GM23248 (cell line): ENCODE measurements around the gene ENOX1. TPM values are rescaled to one million over a fixed set of nuclear protein-coding genes. Genes with fewer than 3 reads are reported as not detected.

Experiments used
- DNase-seq: peaks from one replicate; pipeline ENCODE4 v3.0.0-alpha.2; 2015
- H2AFZ ChIP-seq: fragments of 200-600 bp; sonication (generic); 2 replicates; pipeline ENCODE4 v1.6.1; 2016; ENCODE audit warnings: antibody characterized with exemption
- H3F3A ChIP-seq: fragments of 200-600 bp; sonication (generic); 2 replicates; pipeline ENCODE4 v1.6.1; 2016; ENCODE audit warnings: mild to moderate bottlenecking, antibody characterized with exemption, mixed run types; ENCODE audit not compliant: insufficient read depth
- H3K27ac ChIP-seq: fragments of 200-600 bp; sonication (generic); 2 replicates; pipeline ENCODE4 v1.5.1; 2016; ENCODE audit warnings: mild to moderate bottlenecking
- H3K27me3 ChIP-seq: fragments of 200-600 bp; sonication (generic); replicated peaks from 2 replicates; pipeline ENCODE4 v1.6.1; 2016; ENCODE audit warnings: mild to moderate bottlenecking; ENCODE audit not compliant: insufficient read depth
- H3K36me3 ChIP-seq: fragments of 200-600 bp; sonication (generic); 2 replicates; pipeline ENCODE4 v1.6.1; 2016; ENCODE audit warnings: low read depth, mild to moderate bottlenecking
- H3K4me1 ChIP-seq: fragments of 200-600 bp; sonication (generic); 2 replicates; pipeline ENCODE4 v1.6.1; 2016; ENCODE audit warnings: mild to moderate bottlenecking; ENCODE audit not compliant: insufficient read depth
- H3K4me2 ChIP-seq: fragments of 200-600 bp; sonication (generic); one replicate; pipeline ENCODE4 v1.6.1; 2016; ENCODE audit warnings: mild to moderate bottlenecking; ENCODE audit not compliant: unreplicated experiment
- H3K4me3 ChIP-seq: fragments of 200-600 bp; sonication (generic); 2 replicates; pipeline ENCODE4 v1.5.1; 2016; ENCODE audit warnings: mild to moderate bottlenecking
- H3K79me2 ChIP-seq: fragments of 200-600 bp; sonication (generic); 2 replicates; pipeline ENCODE4 v1.6.1; 2016; ENCODE audit warnings: mild to moderate bottlenecking; ENCODE audit not compliant: insufficient read depth
- H3K9ac ChIP-seq: fragments of 200-600 bp; sonication (generic); 2 replicates; pipeline ENCODE4 v1.6.1; 2016; ENCODE audit warnings: mild to moderate bottlenecking
- H3K9me2 ChIP-seq: fragments of 200-600 bp; sonication (generic); 2 replicates; pipeline ENCODE4 v1.6.1; 2016; ENCODE audit warnings: mixed run types, mild to moderate bottlenecking, moderate library complexity; ENCODE audit not compliant: insufficient read depth
- H3K9me3 ChIP-seq: fragments of 200-600 bp; sonication (generic); one replicate; pipeline ENCODE4 v1.6.1; 2017; ENCODE audit warnings: low read depth
- H4K20me1 ChIP-seq: fragments of 200-600 bp; sonication (generic); 2 replicates; pipeline ENCODE4 v1.6.0; 2016; ENCODE audit not compliant: insufficient read depth
- EZH2 ChIP-seq: fragments of 200-600 bp; sonication (generic); IDR thresholded peaks from 2 replicates; pipeline ENCODE4 v1.6.1; 2018; ENCODE audit warnings: antibody characterized with exemption, mild to moderate bottlenecking; ENCODE audit not compliant: insufficient read depth, poor library complexity, severe bottlenecking
- EZH2phosphoT487 ChIP-seq: fragments of 200-600 bp; sonication (generic); IDR thresholded peaks from 2 replicates; pipeline ENCODE4 v1.6.1; 2018; ENCODE audit warnings: antibody characterized with exemption, moderate library complexity, mild to moderate bottlenecking, low read depth; ENCODE audit not compliant: insufficient read depth
- WGBS, 2 experiments: methylation state at CpG; one replicate each; pipeline ENCODE4 v1.1.6; 2015 to 2017; ENCODE audit warnings: low lambda C conversion rate in 2 of 2, low coverage in 1 of 2; ENCODE audit errors: missing lambda C conversion rate in 2 of 2; 5-methylcytosine and 5-hydroxymethylcytosine counted together
- in situ Hi-C: fragments of 300-500 bp; cut with MboI; formaldehyde crosslinking; loops from 2 replicates; pipeline ENCODE4 v1.15.0; 2020
- polyA plus RNA-seq: library from polyadenylated mRNA; unstranded; fragments of >200 nt; fragmentation: Nextera tagmentation; extraction: Ambion mirVana; gene quantifications from 2 replicates; pipeline ENCODE4 v1.2.1, GENCODE V29; 2016
- total RNA-seq: library from RNA; depleted of rRNA; stranded (reverse); fragments of >200 nt; shearing (Covaris generic); gene quantifications from 2 replicates; pipeline ENCODE4 v1.2.3, GENCODE V29; 2014

Gene ENOX1
- total and polyA plus RNA-seq, 2 experiments from 2014 or later = 1.8 to 3.2 TPM

- Histone ChIP-seq H3K27ac (no peak overlapping the region), H3K4me2 (no peak overlapping the region), H3K9me3 (no peaks in the 10 kb centered on the region), H2AFZ (no peak overlapping the region), H3K4me3 (no peak overlapping the region), H3K36me3 (no peaks in the 10 kb centered on the region), H3K27me3 (no peaks in the 10 kb centered on the region), H3K79me2 (no peaks in the 10 kb centered on the region), H3F3A (no peaks in the 10 kb centered on the region), H4K20me1 (no peaks in the 10 kb centered on the region), H3K4me1 (no peaks in the 10 kb centered on the region), H3K9ac (no peak overlapping the region), H3K9me2 (0 out of 2 replicates have a peak, but pooled peaks cover 4% of the 10 kb centered on the region)
- WGBS, 2 experiments = 63 to 69% methylated on average over 6 of the region's 6 CpGs
- TF ChIP-seq EZH2phosphoT487 (no peak), EZH2 (no peak)
- in situ Hi-C loops = no loop called here
- DNase-seq = no peak
Measured at GRCh38 chr13:43608400-43609137, 178.2 kb downstream of the ENOX1 start.

- WGBS, 2 experiments = 70 to 89% methylated on average over 1 of the region's 1 CpG
- Histone ChIP-seq H3F3A (no peaks in the 10 kb centered on the region), H3K36me3 (no peaks in the 10 kb centered on the region), H3K27ac (no peak overlapping the region), H3K9me2 (no peaks in the 10 kb centered on the region), H4K20me1 (no peaks in the 10 kb centered on the region), H3K4me3 (no peak overlapping the region), H2AFZ (no peak overlapping the region), H3K79me2 (no peaks in the 10 kb centered on the region), H3K4me2 (no peak overlapping the region), H3K9me3 (no peaks in the 10 kb centered on the region), H3K4me1 (no peaks in the 10 kb centered on the region), H3K27me3 (no peaks in the 10 kb centered on the region), H3K9ac (no peak overlapping the region)
- no peak for DNase-seq
- TF ChIP-seq EZH2 = no peak
- no peak for TF ChIP-seq EZH2phosphoT487
- in situ Hi-C loops = no loop called here
Measured at GRCh38 chr13:43597599-43597945, 189.2 kb downstream of the ENOX1 start.

GRCh38 chr13:43596924-43597598 is 189.7 kb downstream of the ENOX1 start:
- H2AFZ ChIP-seq = no peak overlapping the region
- H4K20me1 ChIP-seq = no peaks in the 10 kb centered on the region
- no peak for TF ChIP-seq EZH2phosphoT487
- no peak for TF ChIP-seq EZH2
- H3K9ac ChIP-seq = no peak overlapping the region
- H3K9me2 ChIP-seq = no peaks in the 10 kb centered on the region
- H3K4me2 ChIP-seq = no peak overlapping the region
- no peaks in the 10 kb centered on the region for H3K79me2 ChIP-seq
- H3K27me3 ChIP-seq = no peaks in the 10 kb centered on the region
- 74 to 78% methylated on average over 7 of the region's 7 CpGs for WGBS, 2 experiments
- no peak for DNase-seq
- H3K4me3 ChIP-seq = no peak overlapping the region
- in situ Hi-C loops = no loop called here
- no peaks in the 10 kb centered on the region for H3K4me1 ChIP-seq
- no peaks in the 10 kb centered on the region for H3K36me3 ChIP-seq
- H3K27ac ChIP-seq = no peak overlapping the region
- H3K9me3 ChIP-seq = no peaks in the 10 kb centered on the region
- H3F3A ChIP-seq = no peaks in the 10 kb centered on the region

DNA sequence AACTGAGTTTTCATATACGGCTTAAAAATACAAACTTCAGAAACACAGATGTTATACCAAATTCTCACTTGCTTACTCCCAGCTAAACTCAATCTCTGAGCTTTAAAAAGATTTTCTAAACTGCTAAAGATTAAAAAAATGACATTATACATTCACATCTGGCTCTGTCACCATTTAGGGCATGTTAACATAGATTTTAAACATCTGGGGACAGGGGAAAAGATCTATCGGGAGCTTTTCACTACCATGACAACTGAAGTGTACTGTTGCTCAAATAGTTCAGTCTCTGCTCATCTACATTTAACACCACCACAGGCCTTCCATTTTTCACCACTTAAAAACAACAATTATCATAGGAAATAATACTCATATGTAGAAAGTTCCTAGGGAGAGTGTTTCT is 190.8 kb downstream of the ENOX1 start:
- H3K9ac ChIP-seq = no peak overlapping the region
- in situ Hi-C loops = no loop called here
- H3F3A ChIP-seq = no peaks in the 10 kb centered on the region
- H3K27me3 ChIP-seq = no peaks in the 10 kb centered on the region
- H4K20me1 ChIP-seq = no peaks in the 10 kb centered on the region
- H2AFZ ChIP-seq = no peak overlapping the region
- TF ChIP-seq EZH2phosphoT487 (no peak), EZH2 (no peak)
- no peak overlapping the region for H3K27ac ChIP-seq
- H3K4me3 ChIP-seq = no peak overlapping the region
- no peaks in the 10 kb centered on the region for H3K9me2 ChIP-seq
- no peaks in the 10 kb centered on the region for H3K79me2 ChIP-seq
- H3K9me3 ChIP-seq = no peaks in the 10 kb centered on the region
- no peaks in the 10 kb centered on the region for H3K36me3 ChIP-seq
- no peak overlapping the region for H3K4me2 ChIP-seq
- WGBS, 2 experiments = 75 to 80% methylated on average over 2 of the region's 2 CpGs
- H3K4me1 ChIP-seq = no peaks in the 10 kb centered on the region
- DNase-seq = no peak
